Sciatic nerve (tissue), 2 donors: ENCODE measurements around the gene BOLL. TPM values are rescaled to one million over a fixed set of nuclear protein-coding genes. Genes with fewer than 3 reads are reported as not detected.
"Not testable (repeated sequence)": the region's sequence is repeated elsewhere in the genome, so short reads cannot be mapped to it uniquely, and the experiment has no call there.

Experiments
- ATAC-seq: fragments of 200-7000 bp; cut with Tn5 transposase; one replicate; pipeline ENCODE4 v1.9.1; 2020; ENCODE audit warnings: mild to moderate bottlenecking, moderate library complexity
- DNase-seq: peaks from one replicate; pipeline ENCODE4 v3.0.0-alpha.2; 2020; ENCODE audit warnings: low spot score
- intact Hi-C: fragments of 100-400 bp; cut with DNase I; formaldehyde crosslinking; loops from one replicate; pipeline ENCODE4 v1.14.2; 2022
- total RNA-seq: library from RNA; stranded (reverse); fragmentation: NEBNext Ultra II Directional; extraction: Animal tissue kit (Norgen Biotek cat#: 25700); gene quantifications from one replicate; pipeline ENCODE4 v1.2.1, GENCODE V29; 2021
- donor health status: DM: no; HTN: no; CAD: no.
- donor health status: DM: no; HTN: no; CAD: no.

The BOLL gene
- total RNA-seq, 1 donor from 2014 or later: not detected

DNA sequence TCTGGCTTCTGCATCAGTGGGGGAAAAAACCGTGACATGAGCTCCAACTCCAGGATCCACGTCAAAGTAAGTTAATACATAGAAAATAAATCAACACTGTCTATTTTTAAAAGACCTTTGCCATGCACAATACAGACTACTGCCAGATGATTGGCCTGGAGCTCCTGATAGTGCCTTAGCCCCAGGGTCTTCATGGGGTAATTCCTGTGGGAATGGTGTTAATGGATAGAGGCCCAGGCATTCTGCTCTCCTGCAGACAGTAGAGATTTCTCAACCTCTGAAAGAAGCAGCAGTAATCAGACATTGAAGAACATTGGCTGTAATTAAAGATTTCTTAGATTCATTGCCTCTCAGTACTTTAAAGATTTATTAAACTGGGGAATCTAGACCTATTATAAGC, 15.0 kb upstream of the BOLL start:
- intact Hi-C loops: loop anchor here (5.0 kb wide), 1 partner anchor 497 kb away; no protein-coding TSS in a partner anchor
- ATAC-seq (no peak), DNase-seq (no peak)

DNA sequence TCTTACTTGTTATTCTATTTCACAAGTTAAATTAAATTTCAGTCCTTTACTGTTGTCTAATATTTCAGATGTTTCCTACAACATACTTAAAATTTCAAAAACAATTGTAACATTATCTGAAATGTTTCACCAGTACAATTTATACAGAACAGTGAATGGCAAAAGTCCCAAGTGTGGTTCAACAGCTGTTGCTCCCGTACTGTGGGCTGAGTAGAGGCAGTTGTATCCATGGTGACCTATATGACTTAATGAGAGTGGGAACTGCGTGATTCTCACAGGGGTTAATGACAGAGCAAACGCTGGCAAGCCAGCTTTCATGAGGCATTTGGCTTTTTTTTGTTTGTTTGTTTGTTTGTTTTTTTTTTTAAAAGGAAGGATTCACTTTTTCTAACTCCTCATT, 13.9 kb upstream of the BOLL start:
- no peak for DNase-seq
- intact Hi-C loops: no loop called here
- no peak for ATAC-seq

DNA sequence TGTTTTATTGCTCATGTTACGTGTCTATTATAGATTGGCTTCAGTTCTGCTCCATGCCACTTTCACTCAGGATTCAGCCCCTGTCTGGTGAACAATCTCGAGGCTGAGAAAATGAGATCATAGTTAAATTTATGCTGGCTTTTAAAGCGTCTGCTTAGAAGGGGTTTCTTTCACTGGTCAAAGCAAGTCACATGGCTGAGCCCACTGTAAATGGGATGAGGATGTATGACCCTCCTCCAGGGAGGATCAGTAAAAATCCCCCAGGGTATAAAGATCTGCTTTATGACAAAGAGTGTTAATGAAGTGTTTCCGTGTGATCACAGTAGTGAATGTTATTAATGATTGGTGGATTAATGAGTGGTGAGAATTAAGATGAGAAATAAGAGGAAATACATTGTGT, 13.1 kb upstream of the BOLL start:
- ATAC-seq: no peak
- DNase-seq: no peak
- intact Hi-C loops: no loop called here

DNA sequence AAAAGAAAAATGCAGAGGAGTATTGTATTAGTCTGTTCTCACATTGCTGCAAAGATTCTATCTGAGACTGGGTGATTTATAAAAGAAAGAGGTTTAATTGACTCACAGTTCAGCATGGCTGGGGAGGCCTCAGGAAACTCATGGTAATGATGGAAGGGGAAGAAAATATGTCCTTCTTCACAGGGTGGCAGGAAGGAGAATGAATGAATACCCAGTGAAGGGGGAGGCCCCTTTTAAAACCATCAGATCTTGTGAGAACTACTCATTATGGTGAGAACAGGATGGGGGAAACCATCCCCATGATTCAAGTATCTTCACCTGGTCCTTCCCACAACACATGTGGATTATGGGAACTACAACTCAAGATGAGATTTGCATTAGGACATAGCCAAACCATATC, 10.2 kb upstream of the BOLL start:
- DNase-seq: no peak
- no peak for ATAC-seq
- intact Hi-C loops: no loop called here

DNA sequence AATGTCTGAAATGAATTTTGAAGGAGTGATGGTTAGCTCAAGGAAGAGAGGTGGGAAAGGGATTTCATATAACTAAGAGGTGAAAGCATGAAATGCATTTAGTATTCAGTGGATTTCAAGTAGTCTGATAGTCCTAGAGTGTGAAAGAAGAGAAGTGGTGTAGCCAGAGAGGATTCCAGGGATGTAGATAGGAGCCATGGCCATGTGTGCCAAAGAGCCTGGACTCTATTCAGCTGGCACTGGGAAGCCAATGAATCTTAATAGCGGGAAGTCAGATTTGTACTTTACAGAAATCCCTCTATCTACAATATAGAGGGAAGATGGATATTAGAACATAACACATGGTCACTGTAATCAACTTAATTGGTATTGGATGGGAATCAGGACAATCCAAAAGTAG, 8.3 kb upstream of the BOLL start:
- ATAC-seq (no peak), DNase-seq (no peak)
- intact Hi-C loops: no loop called here

DNA sequence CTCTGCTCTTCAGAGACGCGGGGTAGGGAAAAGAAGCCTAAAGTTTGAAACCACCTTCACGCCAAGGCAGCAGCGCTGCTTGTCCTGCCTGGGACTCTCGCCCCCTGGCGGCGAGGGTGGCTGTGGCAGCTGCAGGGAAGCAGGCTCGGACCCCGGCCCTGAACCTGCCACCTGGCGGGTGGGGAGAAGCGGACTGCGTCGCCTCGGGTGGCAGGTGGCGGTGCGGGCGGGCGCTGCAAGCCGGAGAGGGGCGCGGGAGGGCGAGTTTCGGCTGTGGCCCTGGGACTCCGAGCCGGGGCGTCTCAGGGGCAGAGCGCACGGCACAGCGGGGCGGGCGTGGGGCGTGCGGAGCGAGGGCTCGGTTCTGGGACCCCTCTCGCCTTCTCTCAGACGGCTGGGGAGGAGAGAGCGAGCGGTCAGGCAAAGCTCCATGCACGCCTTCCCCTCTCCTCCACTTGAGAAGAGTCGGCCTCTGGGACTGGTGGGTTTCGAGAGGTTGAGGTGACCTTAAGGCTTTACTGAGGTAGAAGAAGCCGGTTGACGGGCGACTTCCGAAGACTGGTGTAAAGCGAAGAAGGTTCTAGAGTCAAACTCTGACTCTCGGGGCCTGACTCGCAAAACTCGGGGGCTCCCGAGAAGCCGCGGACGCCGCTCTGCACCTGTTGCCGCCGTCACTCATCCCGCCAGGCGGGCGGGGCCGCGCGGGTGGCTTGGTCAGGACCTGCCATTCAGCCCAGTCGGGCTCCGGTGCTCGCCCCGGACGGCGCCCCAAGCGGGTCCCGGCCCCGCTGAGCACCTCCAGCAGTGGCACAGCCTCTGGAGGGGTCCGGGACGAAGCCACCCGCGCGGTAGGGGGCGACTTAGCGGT, 1.1 kb upstream of the BOLL start:
- ATAC-seq: peak; percentile 13
- intact Hi-C loops: no loop called here
- no peak for DNase-seq

DNA sequence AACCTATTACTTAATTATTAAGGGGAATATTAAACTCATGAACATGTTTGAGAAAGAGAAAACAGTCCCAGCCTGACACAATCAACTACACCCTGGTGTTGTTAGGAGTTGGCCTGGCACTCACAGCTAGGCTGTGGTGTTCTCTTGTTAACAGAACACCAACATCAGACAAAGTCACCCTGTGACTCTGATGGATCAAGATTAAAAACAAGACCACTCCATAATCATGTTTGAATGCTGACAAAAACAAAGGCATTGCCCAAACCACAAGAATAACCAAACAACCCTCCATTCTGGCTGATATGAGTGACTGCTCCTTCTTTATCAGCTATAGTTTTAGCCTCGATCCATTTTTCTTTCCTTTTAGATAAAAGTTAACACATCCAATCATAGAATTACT, 3.0 kb downstream of the BOLL start:
- no peak for ATAC-seq
- intact Hi-C loops: no loop called here
- DNase-seq: no peak

DNA sequence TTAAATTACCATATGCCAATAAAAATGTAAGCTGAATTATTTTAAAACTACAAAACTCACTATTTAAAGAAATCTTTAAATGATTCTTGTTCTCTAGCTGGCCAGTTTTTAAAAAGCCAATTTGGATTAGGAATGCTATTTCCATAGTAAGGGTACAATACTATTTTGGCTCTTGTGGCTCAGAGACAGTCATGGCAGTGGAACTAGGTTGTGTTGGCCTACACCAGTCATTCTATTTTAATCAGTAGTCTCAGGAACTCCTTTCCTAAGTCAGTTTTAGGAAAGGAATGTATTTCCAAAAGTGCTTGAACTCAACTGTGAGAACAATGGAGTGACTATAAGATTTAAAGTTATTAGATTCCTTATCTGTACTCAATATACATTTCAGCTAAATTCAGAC, 5.9 kb downstream of the BOLL start:
- DNase-seq (no peak), ATAC-seq (no peak)
- intact Hi-C loops: no loop called here

DNA sequence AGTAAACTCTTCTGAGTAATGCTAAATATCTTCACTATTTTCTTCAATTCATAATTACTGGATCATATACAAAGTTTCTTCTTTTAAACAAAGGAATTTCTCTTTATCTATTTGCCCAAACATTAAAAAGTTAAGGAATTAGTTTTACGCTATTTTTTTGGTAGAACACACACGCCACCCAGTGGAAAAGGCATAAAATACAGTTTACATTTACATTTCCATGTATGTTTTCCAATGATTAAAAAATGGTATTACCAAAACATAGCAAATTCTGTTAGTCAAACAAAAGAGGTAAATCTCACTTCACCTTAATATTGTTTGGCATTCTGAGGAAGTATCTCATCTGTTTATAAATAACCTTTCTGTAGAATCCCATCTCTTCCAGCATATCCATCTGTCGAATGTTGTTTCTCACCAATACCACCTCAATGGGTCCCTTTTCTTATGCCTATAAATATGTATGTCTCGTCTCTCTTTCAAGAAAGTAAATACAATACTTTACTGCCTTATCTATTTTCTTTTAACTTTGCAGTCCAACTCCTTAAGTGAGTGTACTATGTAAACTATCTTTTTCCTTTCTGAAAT, 7.2 kb downstream of the BOLL start:
- ATAC-seq: no peak
- no peak for DNase-seq
- intact Hi-C loops: no loop called here

DNA sequence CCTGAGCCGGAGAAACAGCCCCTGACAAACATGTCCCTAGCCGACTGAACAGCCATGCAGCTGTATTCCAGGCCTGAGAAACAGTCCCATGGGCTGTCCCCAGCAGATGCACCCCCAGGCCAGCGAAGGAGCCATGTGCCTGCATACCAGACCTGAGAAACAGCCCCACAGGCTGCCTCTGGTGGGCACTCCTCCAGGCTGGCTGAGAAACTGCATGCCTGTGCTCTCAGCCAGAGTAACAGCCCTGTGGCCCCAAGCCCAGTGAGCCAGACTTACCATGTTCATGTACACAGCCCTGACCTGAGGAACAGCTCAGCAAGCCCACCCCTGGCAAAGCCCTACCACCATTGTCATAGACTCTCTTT, 24.8 kb downstream of the BOLL start:
- intact Hi-C loops: no loop called here
- ATAC-seq (no peak), DNase-seq (no peak)

DNA sequence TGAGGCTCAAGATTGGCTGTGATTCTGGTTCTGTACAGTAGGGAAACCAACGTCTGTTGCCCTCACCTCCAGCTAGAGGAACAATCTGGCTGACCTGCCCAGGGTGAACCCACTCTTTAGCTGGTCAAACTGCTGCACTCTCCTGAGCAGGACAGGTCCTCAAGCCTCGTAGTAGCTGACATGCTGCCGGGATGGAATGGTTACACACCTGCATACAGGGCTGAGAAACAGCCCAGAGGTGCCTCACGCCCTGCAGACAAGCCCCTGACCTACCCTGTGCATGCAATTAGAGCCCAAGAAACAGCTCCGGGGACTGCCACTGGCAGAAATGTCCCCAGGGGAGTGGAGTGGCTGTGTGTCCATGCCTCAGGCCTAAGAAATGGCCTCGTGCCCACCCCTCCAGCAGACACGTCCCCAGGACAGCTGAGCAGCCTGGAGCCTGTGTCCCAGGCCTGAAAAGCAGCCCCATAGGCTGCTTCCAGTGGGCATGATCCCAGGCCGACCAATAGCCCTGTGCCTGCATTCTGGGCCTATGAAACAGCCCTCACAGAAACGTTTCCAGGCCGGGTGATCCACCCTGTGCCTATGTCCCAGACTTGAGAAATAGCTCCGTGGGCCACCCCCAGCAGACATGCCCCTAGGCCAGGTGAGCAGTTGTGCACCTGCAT, 25.4 kb downstream of the BOLL start:
- intact Hi-C loops: no loop called here
- ATAC-seq: no peak

DNA sequence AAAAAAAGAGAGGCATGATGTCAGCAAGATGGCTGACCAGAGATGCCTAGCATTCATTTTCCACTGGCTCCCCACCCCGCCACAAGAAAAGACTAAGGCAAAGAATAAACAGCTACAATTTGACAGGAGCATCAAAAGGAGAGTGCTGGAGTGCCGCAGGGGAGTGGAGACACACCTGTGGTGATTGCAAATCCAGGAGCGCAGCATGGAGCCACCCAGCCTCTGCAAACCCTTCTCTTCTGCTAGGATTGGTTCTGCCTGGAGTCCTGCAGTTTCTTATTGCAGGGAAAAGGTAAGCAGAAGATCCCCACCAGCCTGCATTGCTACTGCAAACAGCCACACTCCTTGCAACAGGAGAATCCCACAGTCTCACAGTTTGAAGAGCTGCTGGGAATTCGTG, 26.1 kb downstream of the BOLL start:
- intact Hi-C loops: no loop called here
- DNase-seq: no peak
- no peak for ATAC-seq

More for the DNA sequence above, 25.4 kb downstream of the BOLL start:
- no peak for DNase-seq

DNA sequence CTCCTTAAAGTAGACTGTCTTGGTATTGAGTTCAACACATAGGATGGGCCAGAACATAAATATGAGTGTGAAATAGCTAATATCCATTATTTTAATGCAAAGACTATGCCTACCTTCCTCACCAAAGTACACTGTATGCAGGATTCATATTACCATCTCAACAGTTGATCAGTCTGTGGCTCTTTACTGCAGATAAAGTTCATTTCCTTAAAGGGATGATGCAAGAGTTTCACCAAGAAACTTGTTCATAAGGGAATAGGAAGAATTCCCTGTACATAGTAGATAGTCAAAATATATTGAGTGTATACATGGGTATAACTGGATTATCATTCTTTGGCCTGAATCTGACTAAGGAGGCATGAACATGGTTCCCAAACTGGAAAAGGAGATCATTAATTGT, 44.9 kb downstream of the BOLL start:
- intact Hi-C loops: no loop called here
- DNase-seq (no peak), ATAC-seq (no peak)

DNA sequence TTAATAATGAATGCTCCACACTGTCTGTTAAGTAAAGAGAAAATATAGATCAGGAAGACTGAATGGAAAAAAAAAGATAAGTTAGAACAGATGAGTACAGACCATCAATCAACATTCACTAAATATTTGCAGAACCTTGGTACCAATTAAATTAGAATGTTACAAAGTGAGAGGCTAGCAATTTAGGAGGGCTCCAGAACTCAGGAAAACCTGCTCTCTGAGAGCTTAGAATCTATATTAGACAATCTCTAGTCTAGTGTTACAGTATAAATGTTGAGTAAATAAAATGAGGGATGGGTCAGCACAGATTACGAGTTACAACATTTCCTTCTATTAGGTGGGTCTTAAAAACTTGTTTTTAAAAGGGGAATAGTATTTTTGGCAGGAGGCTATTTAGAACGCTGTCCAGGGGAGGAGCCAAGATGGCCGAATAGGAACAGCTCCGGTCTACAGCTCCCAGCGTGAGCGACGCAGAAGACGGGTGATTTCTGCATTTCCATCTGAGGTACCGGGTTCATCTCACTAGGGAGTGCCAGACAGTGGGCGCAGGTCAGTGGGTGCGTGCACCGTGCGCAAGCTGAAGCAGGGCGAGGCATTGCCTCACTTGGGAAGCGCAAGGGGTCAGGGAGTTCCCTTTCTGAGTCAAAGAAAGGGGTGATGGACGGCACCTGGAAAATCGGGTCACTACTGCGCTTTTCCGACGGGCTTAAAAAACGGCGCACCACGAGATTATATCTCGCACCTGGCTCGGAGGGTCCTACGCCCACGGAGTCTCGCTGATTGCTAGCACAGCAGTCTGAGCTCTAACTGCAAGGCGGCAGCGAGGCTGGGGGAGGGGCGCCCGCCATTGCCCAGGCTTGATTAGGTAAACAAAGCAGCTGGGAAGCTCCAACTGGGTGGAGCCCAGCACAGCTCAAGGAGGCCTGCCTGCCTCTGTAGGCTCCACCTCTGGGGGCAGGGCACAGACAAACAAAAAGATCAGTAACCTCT, 56.3 kb downstream of the BOLL start:
- intact Hi-C loops, ATAC-seq, DNase-seq: not testable (repeated sequence)

DNA sequence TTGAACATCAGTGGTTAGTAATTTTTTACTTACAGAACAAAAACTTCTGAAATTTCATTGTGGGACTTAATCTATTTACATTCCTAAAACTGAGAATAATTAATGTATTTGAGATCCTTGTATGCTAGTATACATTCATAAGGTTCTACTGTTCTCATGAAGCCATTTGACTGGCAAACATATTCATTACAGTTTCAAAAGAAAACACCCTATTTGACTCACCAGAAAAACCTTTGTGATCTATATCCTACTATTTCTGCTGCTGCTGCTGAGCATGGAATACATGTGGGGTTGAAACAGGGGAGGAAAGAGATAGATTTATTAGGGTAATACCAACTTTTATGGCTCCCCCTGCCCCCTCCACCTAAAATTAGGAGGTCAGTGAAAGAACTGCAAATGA, 58.1 kb downstream of the BOLL start:
- no peak for ATAC-seq
- intact Hi-C loops: no loop called here
- DNase-seq: no peak

DNA sequence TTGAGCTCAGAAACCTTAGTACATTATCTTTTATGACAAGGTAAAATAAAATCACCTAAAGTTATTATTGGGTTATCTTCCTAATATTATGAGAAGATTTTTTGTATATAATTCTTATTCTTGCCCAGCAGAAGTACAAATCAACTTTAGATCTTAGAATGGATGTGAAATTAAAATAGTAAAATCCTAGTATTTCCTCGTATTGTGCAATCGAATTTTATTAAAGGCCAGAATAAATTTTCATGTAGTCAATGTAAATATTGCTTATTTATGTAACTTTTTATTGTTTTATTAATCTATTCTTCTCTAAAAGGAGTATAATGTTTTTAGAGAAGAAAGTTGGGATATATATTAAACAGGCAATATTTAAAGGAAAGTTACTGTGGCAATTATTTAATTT, 67.3 kb downstream of the BOLL start:
- intact Hi-C loops: no loop called here
- ATAC-seq (no peak), DNase-seq (no peak)

DNA sequence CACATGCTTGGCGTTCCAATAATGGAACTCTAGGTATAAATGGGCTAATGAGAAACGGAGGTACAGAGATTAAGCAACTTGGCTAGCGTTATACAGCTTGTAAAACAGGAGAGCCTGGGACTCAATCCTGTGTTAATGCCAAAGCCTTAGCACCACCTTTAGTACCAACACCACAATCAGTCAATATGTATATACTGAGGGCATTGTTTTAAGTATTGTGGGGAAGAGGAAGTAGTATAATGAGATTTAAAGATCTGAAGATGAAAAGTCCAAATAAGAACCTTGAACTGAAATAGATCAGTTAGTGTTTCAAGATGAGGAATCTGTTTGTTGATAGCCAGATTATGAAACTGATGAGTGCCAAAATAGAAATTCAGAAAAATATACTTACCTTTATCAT, 71.8 kb downstream of the BOLL start:
- ATAC-seq (no peak), DNase-seq (no peak)
- intact Hi-C loops: no loop called here

DNA sequence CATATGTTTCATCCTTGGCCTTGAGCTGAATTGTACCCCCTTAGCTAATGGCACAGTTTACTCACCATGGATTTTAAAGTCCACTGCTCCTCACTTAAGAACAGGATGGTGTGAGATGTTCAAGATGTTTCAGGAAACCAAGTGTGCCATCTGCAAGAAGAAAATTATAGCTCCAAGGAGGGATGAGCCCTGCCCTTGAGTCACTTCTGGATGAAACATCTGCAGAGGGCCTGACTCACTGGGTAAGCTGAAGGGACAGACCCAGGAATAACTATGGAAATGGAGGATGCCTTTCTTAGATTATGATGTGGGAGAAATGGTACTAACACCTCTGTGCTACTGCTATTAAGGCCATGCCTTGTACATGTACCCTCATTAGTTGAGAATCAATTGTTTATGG, 73.5 kb downstream of the BOLL start:
- DNase-seq: no peak
- intact Hi-C loops: no loop called here
- ATAC-seq: no peak

DNA sequence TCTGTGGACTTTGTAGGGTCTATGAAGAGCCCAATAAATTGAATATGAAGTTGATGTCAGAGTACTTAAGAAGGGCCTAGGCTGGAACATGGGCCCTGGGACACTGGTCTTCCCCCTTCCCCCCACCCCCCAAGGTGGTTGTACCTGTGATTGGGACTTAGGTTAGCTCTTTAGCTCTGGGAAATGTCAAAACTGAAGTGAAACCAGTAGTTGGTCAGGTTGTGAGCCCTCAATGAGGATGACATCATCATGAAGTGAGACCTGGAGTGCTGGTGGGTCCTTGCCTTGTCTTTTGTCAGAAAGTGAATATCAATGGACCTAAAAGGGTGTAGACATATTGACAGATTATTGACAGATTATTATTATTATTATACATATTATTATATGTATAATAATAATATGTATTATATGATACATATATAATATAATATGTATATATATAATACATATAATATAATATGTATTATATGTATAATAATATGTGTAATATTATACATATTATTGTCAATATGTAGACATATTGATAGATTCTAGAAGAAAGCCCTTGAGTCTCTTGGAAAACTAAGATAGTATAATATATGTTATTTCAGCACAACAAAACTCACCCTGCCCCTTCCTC, 74.6 kb downstream of the BOLL start:
- intact Hi-C loops: no loop called here
- no peak for ATAC-seq
- no peak for DNase-seq
